Measurements from ENCODE around the gene SVOPL. TPM values are rescaled to one million over a fixed set of nuclear protein-coding genes. Genes with fewer than 3 reads are reported as not detected.
"Not testable (repeated sequence)": the region's sequence is repeated elsewhere in the genome, so short reads cannot be mapped to it uniquely, and the experiment has no call there.

The SVOPL gene
- total and polyA plus RNA-seq, 2 experiments from 2014 or later, result 0.95 to 1.1 TPM

DNA sequence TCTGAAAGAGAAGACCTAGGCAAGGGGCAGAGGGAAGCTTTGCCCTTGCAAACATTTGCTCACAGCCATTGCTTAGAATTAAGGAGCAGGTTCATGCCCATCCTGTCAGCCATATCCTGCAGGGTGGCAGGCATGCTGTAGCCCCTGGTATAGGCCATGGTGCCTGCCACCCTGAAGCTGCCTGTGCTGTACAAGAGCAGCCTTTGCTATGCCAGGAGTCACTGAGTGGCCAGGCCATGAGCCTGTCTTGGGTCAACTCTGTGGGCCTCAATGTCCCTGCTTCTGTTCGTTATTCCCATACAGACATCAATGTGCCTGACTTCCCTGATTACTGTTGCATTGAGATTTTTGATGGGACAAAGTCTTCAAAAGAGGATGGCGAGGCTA is 368 bp upstream of the SVOPL start:
- H3K27ac ChIP-seq, result no peak overlapping the region
- H4K20me1 ChIP-seq (ENCODE audit: insufficient read depth, poor library complexity, severe bottlenecking), result no peaks in the 10 kb centered on the region
- no peak overlapping the region for H3K4me2 ChIP-seq
- WGBS (ENCODE audit: low lambda C conversion rate, missing lambda C conversion rate), result 97% methylated on average over 2 of the region's 2 CpGs
- DNase-seq (ENCODE audit: low spot score), result no peak
- no peaks in the 10 kb centered on the region for H3K4me1 ChIP-seq (ENCODE audit: insufficient read depth)
- H3K27me3 ChIP-seq, result no peaks in the 10 kb centered on the region
- TF ChIP-seq CTCF (IDR thresholded peaks at IDR 0.05; ENCODE audit: poor library complexity) (no peak), EZH2 (IDR thresholded peaks at IDR 0.05; ENCODE audit: borderline replicate concordance) (no peak), EZH2phosphoT487 (IDR thresholded peaks at IDR 0.05; ENCODE audit: low read depth, severe bottlenecking, unreplicated experiment) (no peak)
- no peaks in the 10 kb centered on the region for H3K36me3 ChIP-seq (replicated peaks; ENCODE audit: insufficient read depth, low read depth)
- H3K4me3 ChIP-seq, result no peak overlapping the region
- no peaks in the 10 kb centered on the region for H3K79me2 ChIP-seq
- H3K9me2 ChIP-seq (replicated peaks; ENCODE audit: insufficient read depth), result no peaks in the 10 kb centered on the region
- no peaks in the 10 kb centered on the region for H3K9me3 ChIP-seq (ENCODE audit: low read depth)
- H2AFZ ChIP-seq, result no peak overlapping the region

DNA sequence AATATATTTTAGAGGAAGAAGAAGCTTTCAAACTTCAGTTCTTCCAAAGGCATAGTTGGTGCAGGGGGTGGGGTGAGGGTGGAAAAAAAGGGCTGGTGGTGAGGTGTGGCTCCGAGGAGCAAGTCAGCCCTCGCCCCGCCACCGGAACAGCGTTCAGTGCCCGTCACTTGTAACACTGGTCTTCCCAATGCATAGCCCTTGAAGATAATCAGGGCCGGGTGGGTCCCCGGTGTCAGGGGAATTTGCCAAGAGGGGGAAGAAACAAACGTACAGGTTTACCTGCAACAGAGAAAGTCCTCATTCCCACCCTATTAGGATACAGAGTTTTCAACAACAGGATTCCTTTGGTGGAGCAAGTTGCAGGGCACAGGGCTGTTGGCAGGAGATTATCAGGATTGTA is 1.5 kb downstream of the SVOPL start:
- 80% methylated on average over 9 of the region's 9 CpGs for WGBS (ENCODE audit: low lambda C conversion rate, missing lambda C conversion rate)
- H2AFZ ChIP-seq, result no peak overlapping the region
- H3K79me2 ChIP-seq, result no peaks in the 10 kb centered on the region
- DNase-seq (ENCODE audit: low spot score), result no peak
- no peaks in the 10 kb centered on the region for H3K36me3 ChIP-seq (replicated peaks; ENCODE audit: insufficient read depth, low read depth)
- no peaks in the 10 kb centered on the region for H4K20me1 ChIP-seq (ENCODE audit: insufficient read depth, poor library complexity, severe bottlenecking)
- H3K4me1 ChIP-seq (ENCODE audit: insufficient read depth), result no peaks in the 10 kb centered on the region
- TF ChIP-seq CTCF (IDR thresholded peaks at IDR 0.05; ENCODE audit: poor library complexity), result no peak
- TF ChIP-seq EZH2phosphoT487 (IDR thresholded peaks at IDR 0.05; ENCODE audit: low read depth, severe bottlenecking, unreplicated experiment), result no peak
- H3K27ac ChIP-seq, result no peak overlapping the region
- H3K4me3 ChIP-seq, result no peak overlapping the region
- no peaks in the 10 kb centered on the region for H3K27me3 ChIP-seq
- no peaks in the 10 kb centered on the region for H3K9me2 ChIP-seq (replicated peaks; ENCODE audit: insufficient read depth)
- no peak overlapping the region for H3K4me2 ChIP-seq
- H3K9me3 ChIP-seq (ENCODE audit: low read depth), result no peaks in the 10 kb centered on the region

DNA sequence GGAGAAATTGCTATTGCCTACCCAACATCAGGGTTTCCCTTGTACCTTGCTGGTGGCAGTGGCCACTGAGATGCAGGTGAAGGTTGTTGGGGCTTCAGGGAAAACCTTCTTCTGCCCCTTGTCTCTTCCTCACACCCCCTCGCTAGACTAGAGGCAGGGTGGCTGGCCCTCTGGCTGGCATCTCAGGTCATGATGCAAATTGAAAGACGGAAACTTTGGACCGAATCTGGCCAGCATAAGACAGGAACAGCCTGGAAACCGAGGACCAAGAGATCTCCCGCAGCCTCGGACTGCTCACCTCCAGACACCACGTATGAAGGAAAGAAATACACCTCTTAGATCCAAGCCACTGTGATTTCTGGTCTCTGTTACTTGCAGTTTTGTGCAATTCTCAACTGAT is 2.9 kb downstream of the SVOPL start:
- H2AFZ ChIP-seq, result no peak overlapping the region
- H3K27ac ChIP-seq, result no peak overlapping the region
- no peaks in the 10 kb centered on the region for H3K9me3 ChIP-seq (ENCODE audit: low read depth)
- no peaks in the 10 kb centered on the region for H4K20me1 ChIP-seq (ENCODE audit: insufficient read depth, poor library complexity, severe bottlenecking)
- WGBS (ENCODE audit: low lambda C conversion rate, missing lambda C conversion rate), result 97% methylated on average over 7 of the region's 7 CpGs
- H3K4me1 ChIP-seq (ENCODE audit: insufficient read depth), result no peaks in the 10 kb centered on the region
- no peak for TF ChIP-seq CTCF (IDR thresholded peaks at IDR 0.05; ENCODE audit: poor library complexity)
- H3K9me2 ChIP-seq (replicated peaks; ENCODE audit: insufficient read depth), result no peaks in the 10 kb centered on the region
- no peaks in the 10 kb centered on the region for H3K27me3 ChIP-seq
- H3K36me3 ChIP-seq (replicated peaks; ENCODE audit: insufficient read depth, low read depth), result no peaks in the 10 kb centered on the region
- no peaks in the 10 kb centered on the region for H3K79me2 ChIP-seq
- H3K4me2 ChIP-seq, result no peak overlapping the region
- H3K4me3 ChIP-seq, result no peak overlapping the region
- no peak for DNase-seq (ENCODE audit: low spot score)

- Histone ChIP-seq H3K9me3 (ENCODE audit: low read depth) (no peaks in the 10 kb centered on the region), H3K4me3 (no peak overlapping the region), H3K4me1 (ENCODE audit: insufficient read depth) (no peaks in the 10 kb centered on the region), H2AFZ (no peak overlapping the region), H3K4me2 (no peak overlapping the region), H4K20me1 (ENCODE audit: insufficient read depth, poor library complexity, severe bottlenecking) (no peaks in the 10 kb centered on the region), H3K27ac (no peak overlapping the region), H3K36me3 (replicated peaks; ENCODE audit: insufficient read depth, low read depth) (no peaks in the 10 kb centered on the region), H3K27me3 (no peaks in the 10 kb centered on the region), H3K9me2 (replicated peaks; ENCODE audit: insufficient read depth) (no peaks in the 10 kb centered on the region), H3K79me2 (no peaks in the 10 kb centered on the region)
- DNase-seq (ENCODE audit: low spot score), result no peak
- 87% methylated on average over 2 of the region's 2 CpGs for WGBS (ENCODE audit: low lambda C conversion rate, missing lambda C conversion rate)
- no peak for TF ChIP-seq EZH2 (IDR thresholded peaks at IDR 0.05; ENCODE audit: borderline replicate concordance)
- TF ChIP-seq CTCF (IDR thresholded peaks at IDR 0.05; ENCODE audit: poor library complexity), result no peak
- no peak for TF ChIP-seq EZH2phosphoT487 (IDR thresholded peaks at IDR 0.05; ENCODE audit: low read depth, severe bottlenecking, unreplicated experiment)
Observed at GRCh38 chr7:138697535-138698182, 3.5 kb downstream of the SVOPL start.

GRCh38 chr7:138695776-138696175 is 5.4 kb downstream of the SVOPL start:
- not testable (repeated sequence) for H3K4me3 ChIP-seq; H4K20me1 ChIP-seq (ENCODE audit: insufficient read depth, poor library complexity, severe bottlenecking); H3K27ac ChIP-seq; H2AFZ ChIP-seq; H3K9me3 ChIP-seq (ENCODE audit: low read depth); H3K4me2 ChIP-seq; H3K36me3 ChIP-seq (replicated peaks; ENCODE audit: insufficient read depth, low read depth); H3K4me1 ChIP-seq (ENCODE audit: insufficient read depth); H3K79me2 ChIP-seq; H3K9me2 ChIP-seq (replicated peaks; ENCODE audit: insufficient read depth); DNase-seq (ENCODE audit: low spot score); H3K27me3 ChIP-seq
- WGBS (ENCODE audit: low lambda C conversion rate, missing lambda C conversion rate), result 95% methylated on average over 9 of the region's 9 CpGs

Measured in hepatocyte (in vitro differentiated cells).